ENCODE data around the gene PXDC1. TPM values are rescaled to one million over a fixed set of nuclear protein-coding genes. Genes with fewer than 3 reads are reported as not detected.

PXDC1 gene, protein sequence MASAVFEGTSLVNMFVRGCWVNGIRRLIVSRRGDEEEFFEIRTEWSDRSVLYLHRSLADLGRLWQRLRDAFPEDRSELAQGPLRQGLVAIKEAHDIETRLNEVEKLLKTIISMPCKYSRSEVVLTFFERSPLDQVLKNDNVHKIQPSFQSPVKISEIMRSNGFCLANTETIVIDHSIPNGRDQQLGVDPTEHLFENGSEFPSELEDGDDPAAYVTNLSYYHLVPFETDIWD
- 10 to 100 TPM; 21.6 to 97.5 (median 63.4) TPM for polyA plus RNA-seq
- long read RNA-seq, donor 1, transcript PXDC1-202 (5 exons, 2,190 nt): major isoform, 36 of 45 reads
- long read RNA-seq, donor 1, partial matches to known transcripts: 9 of 45 reads
- long read RNA-seq, donor 1, other reads (novel, unspliced or antisense): 0 of 45 reads
- long read RNA-seq, donor 2, transcript PXDC1-202 (5 exons, 2,190 nt): major isoform, 9 of 9 reads
- long read RNA-seq, donor 2, partial matches to known transcripts: 0 of 9 reads
- long read RNA-seq, donor 2, other reads (novel, unspliced or antisense): 0 of 9 reads
- long read RNA-seq, donor 3, transcript PXDC1-202 (5 exons, 2,190 nt): major isoform, 9 of 9 reads
- long read RNA-seq, donor 3, partial matches to known transcripts: 0 of 9 reads
- long read RNA-seq, donor 3, other reads (novel, unspliced or antisense): 0 of 9 reads
- long read RNA-seq, donor 4: 0 reads
- long read RNA-seq, donor 5, partial matches to known transcripts: 5 of 7 reads
- long read RNA-seq, donor 5, other reads (novel, unspliced or antisense): 0 of 7 reads
- long read RNA-seq, donor 6, transcript PXDC1-202 (5 exons, 2,190 nt): major isoform, 14 of 22 reads
- long read RNA-seq, donor 6, partial matches to known transcripts: 8 of 22 reads
- long read RNA-seq, donor 6, other reads (novel, unspliced or antisense): 0 of 22 reads
- long read RNA-seq, donor 7, transcript PXDC1-202 (5 exons, 2,190 nt): major isoform, 11 of 17 reads
- long read RNA-seq, donor 7, partial matches to known transcripts: 6 of 17 reads
- long read RNA-seq, donor 7, other reads (novel, unspliced or antisense): 0 of 17 reads
- long read RNA-seq, donor 8, partial matches to known transcripts: 0 of 2 reads
- long read RNA-seq, donor 8, other reads (novel, unspliced or antisense): 0 of 2 reads
- long read RNA-seq, donor 9, partial matches to known transcripts: 0 of 2 reads
- long read RNA-seq, donor 9, other reads (novel, unspliced or antisense): 0 of 2 reads
- long read RNA-seq, donor 10, transcript PXDC1-202 (5 exons, 2,190 nt): major isoform, 10 of 25 reads
- long read RNA-seq, donor 10, partial matches to known transcripts: 15 of 25 reads
- long read RNA-seq, donor 10, other reads (novel, unspliced or antisense): 0 of 25 reads

DNA sequence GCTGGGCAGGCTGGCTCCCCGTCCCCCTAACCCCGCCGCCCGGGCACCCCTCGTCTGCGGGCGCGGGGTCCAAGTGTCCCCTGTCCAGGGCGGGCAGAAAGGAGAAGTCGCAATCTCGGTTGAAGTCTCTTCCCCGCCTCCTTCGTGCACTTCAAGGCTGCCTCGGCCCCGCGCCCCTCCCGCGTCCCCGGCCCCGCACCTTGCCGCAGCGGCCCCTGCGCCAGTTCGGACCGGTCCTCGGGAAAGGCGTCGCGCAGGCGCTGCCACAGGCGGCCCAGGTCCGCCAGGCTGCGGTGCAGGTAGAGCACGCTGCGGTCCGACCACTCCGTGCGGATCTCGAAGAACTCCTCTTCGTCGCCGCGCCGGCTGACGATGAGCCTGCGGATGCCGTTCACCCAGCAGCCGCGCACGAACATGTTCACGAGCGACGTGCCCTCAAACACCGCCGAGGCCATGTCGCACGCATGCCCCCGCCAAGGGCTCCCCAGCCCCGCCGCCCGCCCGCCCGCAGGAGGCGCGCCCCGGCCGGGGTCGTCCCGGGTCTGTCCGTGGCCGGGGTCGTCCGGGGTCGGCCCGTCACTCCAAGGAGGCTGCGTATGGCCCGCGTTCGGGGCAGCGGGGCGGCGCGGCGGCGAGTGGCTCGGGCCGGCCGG, at the start of gene PXDC1:
PXDC1 (minus strand) TSS at position 637 of the 653 bp plus-strand sequence; CDS start at position 455, 182 bp downstream.
- Histone ChIP-seq H3K9me3 (ENCODE audit: control insufficient read depth in 2 of 2, insufficient read depth in 1 of 2, low read depth in 1 of 2, low read length in 1 of 2) (no peaks in the 10 kb centered on the region), H3K4me3 (ENCODE audit: low read depth in 1 of 3, low read length in 3 of 3) (peak within 1 kb of the TSS; percentile 72 to 81 (median 72)), H3K27ac (ENCODE audit: low read depth in 1 of 3, low read length in 2 of 3) (peak within 1 kb of the TSS; percentile 93 to 96 (median 96)), H3K4me1 (ENCODE audit: control insufficient read depth in 3 of 3, insufficient read depth in 2 of 3, low read depth in 1 of 3, low read length in 2 of 3) (peaks cover 0 to 44% (median 2%) of the 10 kb centered on the region in 3 donors), H3K36me3 (ENCODE audit: control insufficient read depth in 3 of 3, insufficient read depth in 2 of 3, low read depth in 1 of 3, low read length in 3 of 3) (peaks cover 0 to 17% (median 0%) of the 10 kb centered on the region in 3 donors), H3K27me3 (ENCODE audit: control insufficient read depth in 3 of 3, insufficient read depth in 3 of 3, low read length in 3 of 3) (no peaks in the 10 kb centered on the region)
- DNase-seq (peak; percentile 13 to 77), FAIRE-seq (no peak)
- 1% methylated on average over 69 to 88 of the region's 88 CpGs for WGBS, 3 donors

DNA sequence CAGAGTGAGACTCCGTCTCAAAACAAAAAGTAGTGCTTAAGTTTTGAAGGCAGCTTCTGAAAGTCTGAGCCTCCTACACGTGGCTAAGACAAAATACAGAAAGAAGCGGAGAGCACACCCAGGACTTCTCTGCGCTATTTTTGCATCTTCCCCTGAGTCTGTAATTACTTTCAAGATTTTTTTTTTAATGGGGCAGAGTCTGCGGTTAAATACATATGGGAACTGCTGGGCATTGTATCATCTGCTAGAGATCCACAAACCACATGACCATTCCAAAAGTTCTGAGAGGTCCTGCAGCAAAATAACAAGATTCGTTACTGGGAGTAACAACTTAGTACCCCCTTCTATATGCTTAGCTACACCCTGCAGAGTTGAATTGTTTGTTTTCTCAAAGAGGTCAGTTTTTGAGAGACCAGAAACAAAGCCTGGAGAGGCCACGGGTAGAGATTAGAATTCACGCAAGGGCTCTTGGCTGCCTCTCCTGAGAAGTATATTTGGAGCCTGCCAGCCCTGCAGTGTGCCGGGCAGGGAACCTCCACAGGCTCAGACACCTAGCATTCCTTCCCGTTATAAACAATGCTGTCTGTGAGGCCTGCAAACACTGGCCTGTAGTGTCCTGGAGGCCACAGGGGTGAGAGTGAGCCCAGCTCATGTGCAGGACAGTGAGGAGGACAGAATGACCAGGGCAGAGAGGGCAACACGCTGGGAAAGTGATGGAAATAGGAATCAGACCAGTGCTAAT, 49.5 kb upstream of the PXDC1 start:
- no peaks in the 10 kb centered on the region for H3K36me3 ChIP-seq (ENCODE audit: control insufficient read depth in 3 of 3, insufficient read depth in 2 of 3, low read depth in 1 of 3, low read length in 3 of 3)
- H3K27me3 ChIP-seq (ENCODE audit: control insufficient read depth in 3 of 3, insufficient read depth in 3 of 3, low read length in 3 of 3): no peaks in the 10 kb centered on the region
- no peak overlapping the region for H3K27ac ChIP-seq (ENCODE audit: low read depth in 1 of 3, low read length in 2 of 3)
- H3K9me3 ChIP-seq (ENCODE audit: control insufficient read depth in 2 of 2, insufficient read depth in 1 of 2, low read depth in 1 of 2, low read length in 1 of 2): no peaks in the 10 kb centered on the region
- no peak overlapping the region for H3K4me3 ChIP-seq (ENCODE audit: low read depth in 1 of 3, low read length in 3 of 3)
- DNase-seq: no peak
- WGBS, 3 donors: 78 to 80% (median 80%) methylated on average over 11 of the region's 11 CpGs
- FAIRE-seq: no peak
- H3K4me1 ChIP-seq (ENCODE audit: control insufficient read depth in 3 of 3, insufficient read depth in 2 of 3, low read depth in 1 of 3, low read length in 2 of 3): peaks cover 4 to 39% (median 7%) of the 10 kb centered on the region in 3 donors

DNA sequence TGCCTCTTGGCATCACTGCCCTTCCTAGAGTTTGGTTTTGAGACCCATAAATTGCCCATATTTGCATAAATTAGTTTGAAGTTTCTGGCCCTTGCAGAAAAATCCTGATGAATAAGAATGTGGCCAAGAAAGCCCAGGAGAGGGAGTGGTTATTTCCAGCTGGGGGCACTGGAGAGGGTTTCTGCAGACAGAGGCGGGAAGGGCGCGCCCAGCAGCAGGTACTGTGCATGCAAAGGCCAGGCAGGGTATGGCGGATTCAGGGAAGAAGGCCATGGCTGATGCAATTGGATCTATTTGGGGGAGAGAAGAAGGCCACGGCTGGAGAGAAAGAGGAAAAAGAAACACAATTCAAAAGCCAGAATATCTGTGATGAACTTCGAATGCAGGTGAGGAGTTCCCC, 48.2 kb upstream of the PXDC1 start:
- WGBS, 3 donors: 79 to 95% (median 93%) methylated on average over 6 of the region's 6 CpGs
- Histone ChIP-seq H3K36me3 (ENCODE audit: control insufficient read depth in 3 of 3, insufficient read depth in 2 of 3, low read depth in 1 of 3, low read length in 3 of 3) (no peaks in the 10 kb centered on the region), H3K27me3 (ENCODE audit: control insufficient read depth in 3 of 3, insufficient read depth in 3 of 3, low read length in 3 of 3) (no peaks in the 10 kb centered on the region), H3K27ac (ENCODE audit: low read depth in 1 of 3, low read length in 2 of 3) (no peak overlapping the region), H3K4me1 (ENCODE audit: control insufficient read depth in 3 of 3, insufficient read depth in 2 of 3, low read depth in 1 of 3, low read length in 2 of 3) (peaks cover 4 to 29% (median 7%) of the 10 kb centered on the region in 3 donors), H3K4me3 (ENCODE audit: low read depth in 1 of 3, low read length in 3 of 3) (no peak overlapping the region), H3K9me3 (ENCODE audit: control insufficient read depth in 2 of 2, insufficient read depth in 1 of 2, low read depth in 1 of 2, low read length in 1 of 2) (no peaks in the 10 kb centered on the region)
- no peak for DNase-seq
- FAIRE-seq: no peak

DNA sequence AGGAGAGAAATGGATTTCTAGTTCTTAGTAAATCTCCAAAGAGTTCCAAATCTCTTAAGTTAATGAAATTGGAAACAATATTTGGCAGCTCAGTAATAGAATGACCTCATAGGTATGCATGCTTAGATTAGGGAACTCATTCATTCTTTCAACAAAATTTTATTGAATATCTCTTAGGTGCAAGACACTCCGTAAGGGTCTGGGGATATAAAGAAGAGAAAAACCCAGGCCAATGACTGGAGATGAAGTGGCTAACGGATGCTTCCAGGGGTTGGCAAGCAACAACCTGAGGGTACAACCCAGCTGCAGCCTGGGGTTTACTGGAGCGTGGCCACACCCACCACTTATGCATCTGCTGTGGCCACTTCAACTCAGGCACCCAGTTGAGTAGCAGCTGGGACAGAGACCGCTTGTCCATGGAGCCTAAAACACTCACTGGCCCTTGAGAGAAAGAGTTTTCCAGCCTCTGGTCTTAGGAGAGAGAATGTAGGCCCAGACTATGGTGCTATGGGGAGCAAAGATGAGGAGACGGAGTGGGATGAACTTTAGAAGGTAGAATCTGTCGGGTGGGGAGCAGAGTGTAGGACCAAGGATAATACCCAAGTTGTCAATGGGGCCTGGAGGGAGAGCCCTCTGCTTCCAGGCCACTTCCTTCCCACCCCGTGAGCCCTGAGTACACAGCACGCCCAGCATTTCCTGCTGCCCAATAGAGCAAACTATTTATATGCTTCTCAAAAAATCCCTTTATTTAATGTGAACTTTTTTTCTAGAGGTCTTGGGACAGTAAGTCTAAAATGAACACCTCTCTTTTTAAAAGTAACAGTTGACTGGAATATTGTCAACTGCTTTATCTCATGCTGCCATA, 46.8 kb upstream of the PXDC1 start:
- Histone ChIP-seq H3K27me3 (ENCODE audit: control insufficient read depth in 3 of 3, insufficient read depth in 3 of 3, low read length in 3 of 3) (no peaks in the 10 kb centered on the region), H3K4me3 (ENCODE audit: low read depth in 1 of 3, low read length in 3 of 3) (peak overlapping the region in 1 of 3 donors; percentile 16), H3K27ac (ENCODE audit: low read depth in 1 of 3, low read length in 2 of 3) (peak overlapping the region in 2 of 3 donors; percentile 5 to 12), H3K9me3 (ENCODE audit: control insufficient read depth in 2 of 2, insufficient read depth in 1 of 2, low read depth in 1 of 2, low read length in 1 of 2) (no peaks in the 10 kb centered on the region), H3K4me1 (ENCODE audit: control insufficient read depth in 3 of 3, insufficient read depth in 2 of 3, low read depth in 1 of 3, low read length in 2 of 3) (peaks cover 4 to 25% (median 7%) of the 10 kb centered on the region in 3 donors), H3K36me3 (ENCODE audit: control insufficient read depth in 3 of 3, insufficient read depth in 2 of 3, low read depth in 1 of 3, low read length in 3 of 3) (no peaks in the 10 kb centered on the region)
- FAIRE-seq (no peak), DNase-seq (peak in 1 of 2 donors; percentile 13)
- WGBS, 3 donors: 66 to 82% (median 74%) methylated on average over 8 of the region's 8 CpGs

DNA sequence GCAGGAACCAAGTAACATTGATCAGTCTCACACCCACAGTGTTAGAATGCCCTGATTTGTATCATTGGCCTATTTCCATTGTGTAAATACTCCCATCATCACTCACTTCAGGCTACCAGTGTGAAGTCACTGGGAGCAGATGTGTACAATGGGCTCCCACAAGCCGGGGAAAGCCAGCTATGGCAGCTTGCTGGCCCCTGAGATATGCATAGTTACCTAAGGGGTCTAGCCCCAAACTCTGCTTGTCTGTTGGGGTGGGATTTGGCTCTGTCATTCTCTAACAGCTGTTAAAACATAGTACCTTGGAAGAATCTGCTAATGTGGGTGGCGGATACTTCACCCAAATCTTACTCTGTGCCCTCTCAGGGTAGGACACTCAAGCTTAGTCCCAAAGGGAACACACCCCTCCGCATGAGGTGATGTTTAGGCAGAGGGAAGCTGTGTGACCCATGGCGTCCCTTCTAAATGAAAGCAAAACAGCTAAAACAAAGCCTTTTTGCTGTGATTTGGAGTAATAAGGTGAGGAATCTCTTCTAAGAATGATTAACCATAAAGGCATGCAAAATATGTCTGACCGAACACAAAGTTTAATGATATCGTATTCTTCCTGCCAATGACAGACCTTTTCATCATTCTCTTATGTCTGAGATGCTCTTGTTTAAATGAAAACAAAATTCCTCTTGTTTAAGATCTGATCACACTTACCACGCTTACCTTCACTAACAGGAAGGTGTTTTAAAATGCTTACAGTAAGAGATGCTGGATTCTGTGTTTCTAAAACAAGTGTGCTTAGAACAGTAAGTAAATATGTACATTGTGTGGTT, 45.9 kb upstream of the PXDC1 start:
- DNase-seq (peak in 1 of 2 donors; percentile 42), FAIRE-seq (no peak)
- H3K36me3 ChIP-seq (ENCODE audit: control insufficient read depth in 3 of 3, insufficient read depth in 2 of 3, low read depth in 1 of 3, low read length in 3 of 3): no peaks in the 10 kb centered on the region
- H3K4me1 ChIP-seq (ENCODE audit: control insufficient read depth in 3 of 3, insufficient read depth in 2 of 3, low read depth in 1 of 3, low read length in 2 of 3): peaks cover 4 to 25% (median 7%) of the 10 kb centered on the region in 3 donors
- no peaks in the 10 kb centered on the region for H3K9me3 ChIP-seq (ENCODE audit: control insufficient read depth in 2 of 2, insufficient read depth in 1 of 2, low read depth in 1 of 2, low read length in 1 of 2)
- WGBS, 3 donors: 72 to 76% (median 73%) methylated on average over 7 of the region's 7 CpGs
- no peak overlapping the region for H3K4me3 ChIP-seq (ENCODE audit: low read depth in 1 of 3, low read length in 3 of 3)
- no peaks in the 10 kb centered on the region for H3K27me3 ChIP-seq (ENCODE audit: control insufficient read depth in 3 of 3, insufficient read depth in 3 of 3, low read length in 3 of 3)
- peak overlapping the region in 1 of 3 donors; percentile 31 for H3K27ac ChIP-seq (ENCODE audit: low read depth in 1 of 3, low read length in 2 of 3)

DNA sequence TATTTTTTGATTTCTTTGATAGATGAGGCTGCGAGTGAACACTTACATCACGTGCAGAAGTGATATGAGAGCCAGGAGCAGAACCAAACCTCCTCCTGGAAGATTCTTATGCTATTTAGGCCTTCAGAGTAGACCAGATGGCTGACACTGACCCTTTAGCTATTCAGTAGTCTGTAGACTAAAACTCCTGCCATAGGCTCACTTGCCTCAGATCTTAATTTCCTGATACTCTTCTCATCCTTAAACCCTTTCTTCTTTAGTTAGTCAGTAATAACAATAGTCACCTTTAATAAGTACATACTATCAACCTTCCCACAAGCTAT, 45.2 kb upstream of the PXDC1 start:
- no peaks in the 10 kb centered on the region for H3K27me3 ChIP-seq (ENCODE audit: control insufficient read depth in 3 of 3, insufficient read depth in 3 of 3, low read length in 3 of 3)
- no peaks in the 10 kb centered on the region for H3K9me3 ChIP-seq (ENCODE audit: control insufficient read depth in 2 of 2, insufficient read depth in 1 of 2, low read depth in 1 of 2, low read length in 1 of 2)
- no peak overlapping the region for H3K4me3 ChIP-seq (ENCODE audit: low read depth in 1 of 3, low read length in 3 of 3)
- FAIRE-seq (no peak), DNase-seq (no peak)
- WGBS, 3 donors: 29 to 56% (median 39%) methylated on average over 2 of the region's 2 CpGs
- no peak overlapping the region for H3K27ac ChIP-seq (ENCODE audit: low read depth in 1 of 3, low read length in 2 of 3)
- H3K4me1 ChIP-seq (ENCODE audit: control insufficient read depth in 3 of 3, insufficient read depth in 2 of 3, low read depth in 1 of 3, low read length in 2 of 3): peaks cover 4 to 25% (median 7%) of the 10 kb centered on the region in 3 donors
- H3K36me3 ChIP-seq (ENCODE audit: control insufficient read depth in 3 of 3, insufficient read depth in 2 of 3, low read depth in 1 of 3, low read length in 3 of 3): no peaks in the 10 kb centered on the region
